HFF-Myc (cell line): Measurements from ENCODE around the gene HEY2.

Experiments
- DNase-seq: peaks from one replicate; pipeline ENCODE4 v3.0.0-alpha.2; 2011; ENCODE audit warnings: low read depth; ENCODE audit errors: extremely low read depth
- H3K4me3 ChIP-seq: replicated peaks from 2 replicates; pipeline ENCODE4 v1.5.1; 2011; ENCODE audit warnings: low read depth, mild to moderate bottlenecking, control low read depth, low read length
- CTCF ChIP-seq: IDR thresholded peaks from 2 replicates; pipeline ENCODE4 v1.5.1; 2012; ENCODE audit warnings: mild to moderate bottlenecking, low read depth, low read length, control low read depth; ENCODE audit errors: missing control alignments

Gene HEY2

GRCh38 chr6:125810445-125810844, 61.0 kb downstream of the HEY2 start:
- H3K4me3 ChIP-seq, result no peak overlapping the region
- no peak for TF ChIP-seq CTCF
- no peak for DNase-seq
